B cell (primary cell): Measurements from ENCODE around the gene ENPP7. TPM values are rescaled to one million over a fixed set of nuclear protein-coding genes. Genes with fewer than 3 reads are reported as not detected.

Experiments used
- ATAC-seq: fragments of 200-7000 bp; cut with Tn5 transposase; one replicate; pipeline ENCODE4 v1.10.0; 2021; ENCODE audit warnings: low read depth, mild to moderate bottlenecking, moderate number of reproducible peaks, moderate library complexity
- CTCF ChIA-PET: fragments of 350-600 bp; sonication (Branson Sonifier 250); formaldehyde crosslinking; loops from one replicate; lab custom pipeline; 2021; ENCODE audit warnings: antibody characterized with exemption, inconsistent platforms; lab: Charles Lee
- POLR2A ChIA-PET: fragments of 350-600 bp; sonication (Branson Sonifier 250); formaldehyde crosslinking; loops from one replicate; lab custom pipeline; 2021; ENCODE audit warnings: antibody characterized with exemption; lab: Charles Lee
- DNase-seq: peaks from one replicate; pipeline ENCODE4 v3.0.0; 2013
- H2AFZ ChIP-seq: 2 replicates; pipeline ENCODE4 v1.6.1; 2012; ENCODE audit warnings: mild to moderate bottlenecking, low read depth, low read length; ENCODE audit not compliant: insufficient read depth, poor library complexity, severe bottlenecking
- H3K27ac ChIP-seq, 2 donors: 1 replicate in 1 of 2; 2 replicates in 1 of 2; pipeline ENCODE4 v1.5.1; 2012 to 2013; ENCODE audit warnings: low read length in 2 of 2, mild to moderate bottlenecking in 2 of 2, moderate library complexity in 1 of 2
- H3K27me3 ChIP-seq, 4 experiments: fragments of 200-600 bp in 1 of 4; sonication (generic) in 1 of 4; replicated peaks in 1 of 4; 1 replicate in 2 of 4; 2 replicates in 2 of 4; pipeline versions ENCODE4 v1.6.1 to v1.7.0; 2013 to 2016; ENCODE audit warnings: low read length in 3 of 4, mild to moderate bottlenecking in 2 of 4, mixed read lengths in 1 of 4, moderate library complexity in 1 of 4; ENCODE audit not compliant: insufficient read depth in 4 of 4, control insufficient read depth in 3 of 4; ENCODE audit errors: control extremely low read depth in 1 of 4
- H3K36me3 ChIP-seq, 2 experiments: replicated peaks in 1 of 2; 1 replicate in 1 of 2; 2 replicates in 1 of 2; pipeline versions ENCODE4 v1.6.1 to v1.7.1; 2013; ENCODE audit warnings: low read length in 1 of 2; ENCODE audit not compliant: insufficient read depth in 2 of 2, control insufficient read depth in 1 of 2; ENCODE audit errors: control extremely low read depth in 1 of 2, extremely low read depth in 1 of 2
- H3K4me1 ChIP-seq, 2 donors: fragments of 200-600 bp in 1 of 2; sonication (generic) in 1 of 2; 1 replicate in 1 of 2; 2 replicates in 1 of 2; pipeline versions ENCODE4 v1.5.1 to v1.6.1; 2013 to 2017; ENCODE audit warnings: low read length in 2 of 2; ENCODE audit not compliant: control insufficient read depth in 2 of 2, insufficient read depth in 2 of 2
- H3K4me2 ChIP-seq: replicated peaks from 2 replicates; pipeline ENCODE3; 2012; ENCODE audit warnings: mild to moderate bottlenecking, low read depth, low read length; ENCODE audit not compliant: poor library complexity, severe bottlenecking
- H3K4me3 ChIP-seq, 5 experiments: fragments of 200-600 bp in 1 of 5; sonication (generic) in 1 of 5; 1 replicate in 3 of 5; 2 replicates in 2 of 5; pipeline versions ENCODE4 v1.5.1 to v1.7.0; 2011 to 2016; ENCODE audit warnings: low read length in 4 of 5, mild to moderate bottlenecking in 4 of 5, low read depth in 2 of 5, control low read depth in 1 of 5, moderate library complexity in 1 of 5; ENCODE audit not compliant: insufficient read depth in 1 of 5; ENCODE audit errors: control extremely low read depth in 1 of 5, extremely low read depth in 1 of 5
- H3K79me2 ChIP-seq: fragments of 200-600 bp; sonication (generic); one replicate; pipeline ENCODE4 v1.6.0; 2016; ENCODE audit warnings: low read length; ENCODE audit not compliant: control insufficient read depth, insufficient read depth
- H3K9ac ChIP-seq: fragments of 200-600 bp; sonication (generic); 2 replicates; pipeline ENCODE4 v1.6.1; 2017; ENCODE audit warnings: mild to moderate bottlenecking, low read length, moderate library complexity
- H3K9me3 ChIP-seq, 3 donors: one replicate each; pipeline versions ENCODE4 v1.6.1 to v1.7.1; 2013; ENCODE audit warnings: low read length in 2 of 3; ENCODE audit not compliant: control insufficient read depth in 2 of 3, insufficient read depth in 1 of 3; ENCODE audit errors: control extremely low read depth in 1 of 3
- H4K20me1 ChIP-seq: 2 replicates; pipeline ENCODE4 v1.6.0; 2012; ENCODE audit warnings: mild to moderate bottlenecking, low read length; ENCODE audit not compliant: insufficient read depth, control insufficient read depth, poor library complexity, severe bottlenecking
- H3K27ac Mint-ChIP-seq: one replicate; pipeline ENCODE4 v1.8.0; 2021; ENCODE audit warnings: mixed read lengths
- H3K27me3 Mint-ChIP-seq: one replicate; pipeline ENCODE4 v1.8.0; 2021; ENCODE audit warnings: mixed read lengths
- H3K4me1 Mint-ChIP-seq: one replicate; pipeline ENCODE4 v1.8.0; 2021; ENCODE audit warnings: mixed read lengths
- H3K4me3 Mint-ChIP-seq: one replicate; pipeline ENCODE4 v1.8.0; 2021; ENCODE audit warnings: mixed read lengths
- H3K9me3 Mint-ChIP-seq: one replicate; pipeline ENCODE4 v1.8.0; 2022; ENCODE audit warnings: mixed read lengths; ENCODE audit not compliant: insufficient read depth
- EZH2 ChIP-seq: IDR thresholded peaks from 2 replicates; pipeline ENCODE4 v1.6.1; 2012; ENCODE audit warnings: borderline replicate concordance, low read depth, mild to moderate bottlenecking, moderate library complexity, low read length; ENCODE audit not compliant: insufficient read depth, poor library complexity, severe bottlenecking
- WGBS: methylation state at CpG from one replicate; pipeline ENCODE4 v1.1.5; 2013; ENCODE audit warnings: missing lambda C conversion rate; ENCODE audit not compliant: insufficient coverage; 5-methylcytosine and 5-hydroxymethylcytosine counted together
- intact Hi-C: fragments of 100-400 bp; cut with micrococcal nuclease; formaldehyde crosslinking; loops from one replicate; pipeline ENCODE4 v1.10.0; 2022
- polyA plus RNA-seq: library from polyadenylated mRNA; depleted of rRNA; stranded (reverse); fragments of >200 nt; gene quantifications from 2 replicates; pipeline ENCODE4 v1.2.3, GENCODE V29; 2012
- total RNA-seq, 2 donors: library from RNA; stranded (reverse); fragments of 120-200 nt in 1 of 2; gene quantifications; 1 replicate in 1 of 2; 2 replicates in 1 of 2; pipeline versions ENCODE4 v1.2.3 to v1.2.4, GENCODE V29; 2013 to 2022
- TF ChIP-seq, protein P1 (sequence below): fragments of 200-600 bp; IDR thresholded peaks from one replicate; pipeline ENCODE4 v1.8.0; 2022; ENCODE audit warnings: antibody characterized with exemption, mild to moderate bottlenecking

ENPP7 gene
- total and polyA plus RNA-seq, 2 donors (not counting 1 experiment from before 2014, with no cell fraction given) = 0.40 to 6.7 TPM

DNA sequence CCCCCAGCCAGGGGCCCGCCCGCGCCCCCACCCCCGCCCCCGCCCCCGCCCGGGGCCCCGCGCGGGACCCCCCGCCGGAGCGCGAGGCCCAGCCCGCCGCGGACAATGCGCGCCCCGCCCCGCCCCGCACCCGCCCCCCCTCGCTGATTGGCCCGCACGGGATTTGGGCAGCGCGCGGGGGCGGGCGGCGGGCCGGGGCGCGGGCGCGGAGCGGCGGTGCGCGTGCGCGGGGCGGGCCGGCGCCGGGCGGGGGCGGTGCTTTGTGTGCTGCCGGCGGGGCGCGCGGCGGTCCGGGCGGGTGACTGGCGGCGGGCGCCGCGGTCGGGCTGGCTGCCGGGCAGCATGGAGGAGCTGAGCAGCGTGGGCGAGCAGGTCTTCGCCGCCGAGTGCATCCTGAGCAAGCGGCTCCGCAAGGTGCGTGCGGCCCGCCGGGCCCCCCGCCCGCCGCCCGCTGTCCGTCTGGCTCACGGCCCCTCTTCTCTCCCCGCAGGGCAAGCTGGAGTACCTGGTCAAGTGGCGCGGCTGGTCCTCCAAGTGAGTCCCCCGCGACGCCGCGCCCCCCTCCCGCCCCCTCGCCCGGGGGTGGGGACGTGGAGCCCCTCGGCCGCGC lies 47.3 kb downstream of the ENPP7 start, which contains the start of gene CBX2:
CBX2 (plus strand) TSS at position 255 of the 610 bp plus-strand sequence; CDS start at position 343, 88 bp downstream.
- ChIA-PET POLR2A (no interaction called here), CTCF (interaction anchor here (8.2 kb wide), 1 partner anchor 12 kb away, joined by 30 read pairs; no protein-coding TSS in a partner anchor)
- H3K36me3 ChIP-seq = no peaks in the 10 kb centered on the region
- peaks cover 0 to 17% (median 0%) of the 10 kb centered on the region in 3 donors for H3K9me3 ChIP-seq
- peak within 1 kb of the TSS; percentile 66 for H3K9ac ChIP-seq
- intact Hi-C loops = loop anchor here (2.0 kb wide), 2 partner anchors 19 to 33 kb away; partner anchors contain the start of gene CBX8
- peaks cover 24% of the 10 kb centered on the region for H3K4me1 Mint-ChIP-seq
- H3K27ac ChIP-seq = no peak within 1 kb of the TSS
- peak within 1 kb of the TSS; percentile 69 for H3K27ac Mint-ChIP-seq
- no peaks in the 10 kb centered on the region for H3K79me2 ChIP-seq
- H2AFZ ChIP-seq = peak within 1 kb of the TSS; percentile 69
- peak within 1 kb of the TSS; percentile 7 to 66 (median 51) for H3K4me3 ChIP-seq
- peaks cover 0 to 84% (median 50%) of the 10 kb centered on the region in 4 experiments for H3K27me3 ChIP-seq
- no peak for TF ChIP-seq EZH2
- TF ChIP-seq, protein P1, sequence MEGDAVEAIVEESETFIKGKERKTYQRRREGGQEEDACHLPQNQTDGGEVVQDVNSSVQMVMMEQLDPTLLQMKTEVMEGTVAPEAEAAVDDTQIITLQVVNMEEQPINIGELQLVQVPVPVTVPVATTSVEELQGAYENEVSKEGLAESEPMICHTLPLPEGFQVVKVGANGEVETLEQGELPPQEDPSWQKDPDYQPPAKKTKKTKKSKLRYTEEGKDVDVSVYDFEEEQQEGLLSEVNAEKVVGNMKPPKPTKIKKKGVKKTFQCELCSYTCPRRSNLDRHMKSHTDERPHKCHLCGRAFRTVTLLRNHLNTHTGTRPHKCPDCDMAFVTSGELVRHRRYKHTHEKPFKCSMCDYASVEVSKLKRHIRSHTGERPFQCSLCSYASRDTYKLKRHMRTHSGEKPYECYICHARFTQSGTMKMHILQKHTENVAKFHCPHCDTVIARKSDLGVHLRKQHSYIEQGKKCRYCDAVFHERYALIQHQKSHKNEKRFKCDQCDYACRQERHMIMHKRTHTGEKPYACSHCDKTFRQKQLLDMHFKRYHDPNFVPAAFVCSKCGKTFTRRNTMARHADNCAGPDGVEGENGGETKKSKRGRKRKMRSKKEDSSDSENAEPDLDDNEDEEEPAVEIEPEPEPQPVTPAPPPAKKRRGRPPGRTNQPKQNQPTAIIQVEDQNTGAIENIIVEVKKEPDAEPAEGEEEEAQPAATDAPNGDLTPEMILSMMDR = no peak
- ATAC-seq (peak; percentile 90), DNase-seq (peak; percentile 87)
- peaks cover 74% of the 10 kb centered on the region for H3K27me3 Mint-ChIP-seq
- no peaks in the 10 kb centered on the region for H4K20me1 ChIP-seq
- peak within 1 kb of the TSS; percentile 88 for H3K4me3 Mint-ChIP-seq
- H3K9me3 Mint-ChIP-seq = no peaks in the 10 kb centered on the region
- H3K4me1 ChIP-seq = peaks cover 27 to 40% of the 10 kb centered on the region in 2 donors
- peak within 1 kb of the TSS; percentile 97 for H3K4me2 ChIP-seq
- under 1% methylated on average over 86 of the region's 96 CpGs for WGBS

DNA sequence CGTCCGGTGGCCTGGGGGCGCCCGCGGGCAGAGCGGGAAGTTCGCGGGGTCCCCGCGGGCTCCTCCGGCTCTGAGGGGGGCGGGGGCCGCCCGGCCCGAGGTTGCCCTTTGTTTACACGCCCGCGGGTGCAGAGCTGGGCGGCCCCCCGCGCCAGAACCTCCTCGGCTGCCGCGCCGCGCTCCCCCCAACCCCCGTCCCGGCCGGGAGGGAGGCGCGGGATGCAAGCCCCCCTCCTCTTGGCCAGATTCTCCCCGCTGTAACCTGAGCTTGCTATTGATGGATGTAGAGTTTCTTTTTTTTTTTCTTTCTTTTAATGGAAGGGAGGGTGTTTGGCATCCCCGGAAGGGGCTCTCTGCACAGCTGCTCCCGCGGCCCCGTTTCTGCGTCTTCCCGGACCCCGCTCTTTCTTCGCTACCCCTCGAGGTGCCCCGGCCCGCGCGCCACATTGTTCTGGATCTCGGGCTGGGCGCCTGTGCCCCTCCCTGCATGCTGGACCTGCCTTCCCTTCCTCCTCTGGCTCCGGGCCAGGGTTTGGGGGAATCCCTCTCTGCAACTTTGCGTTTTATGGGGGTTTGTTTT lies 47.9 kb downstream of the ENPP7 start:
- peaks cover 27 to 40% of the 10 kb centered on the region in 2 donors for H3K4me1 ChIP-seq
- peak overlapping the region; percentile 69 for H3K27ac Mint-ChIP-seq
- H3K9ac ChIP-seq = peak overlapping the region; percentile 66
- peak overlapping the region; percentile 7 to 66 (median 51) for H3K4me3 ChIP-seq
- H3K36me3 ChIP-seq = no peaks in the 10 kb centered on the region
- WGBS = under 1% methylated on average over 39 of the region's 49 CpGs
- POLR2A ChIA-PET = no interaction called here
- H3K27me3 ChIP-seq = peaks cover 0 to 89% (median 50%) of the 10 kb centered on the region in 4 experiments
- H4K20me1 ChIP-seq = no peaks in the 10 kb centered on the region
- DNase-seq (peak; percentile 49), ATAC-seq (peak; percentile 22)
- H3K9me3 Mint-ChIP-seq = no peaks in the 10 kb centered on the region
- peak overlapping the region; percentile 88 for H3K4me3 Mint-ChIP-seq
- peak overlapping the region; percentile 69 for H2AFZ ChIP-seq
- H3K4me2 ChIP-seq = peak overlapping the region; percentile 97
- H3K4me1 Mint-ChIP-seq = peaks cover 24% of the 10 kb centered on the region
- intact Hi-C loops = no loop called here
- TF ChIP-seq EZH2 = peak; percentile 75
- TF ChIP-seq, protein P1 = no peak
- H3K79me2 ChIP-seq = no peaks in the 10 kb centered on the region
- peaks cover 0 to 17% (median 0%) of the 10 kb centered on the region in 3 donors for H3K9me3 ChIP-seq
- CTCF ChIA-PET = interaction anchor here (8.2 kb wide), 1 partner anchor 12 kb away, joined by 30 read pairs; no protein-coding TSS in a partner anchor
- H3K27me3 Mint-ChIP-seq = peaks cover 75% of the 10 kb centered on the region
- no peak overlapping the region for H3K27ac ChIP-seq
